ENCODE data around the gene LRRC34. TPM values are rescaled to one million over a fixed set of nuclear protein-coding genes. Genes with fewer than 3 reads are reported as not detected.
A peak's percentile ranks its signal among the peaks of the same experiment; 100 is the strongest.

The LRRC34 gene
- polyA plus RNA-seq, 1 donor, result 2.1 TPM

DNA sequence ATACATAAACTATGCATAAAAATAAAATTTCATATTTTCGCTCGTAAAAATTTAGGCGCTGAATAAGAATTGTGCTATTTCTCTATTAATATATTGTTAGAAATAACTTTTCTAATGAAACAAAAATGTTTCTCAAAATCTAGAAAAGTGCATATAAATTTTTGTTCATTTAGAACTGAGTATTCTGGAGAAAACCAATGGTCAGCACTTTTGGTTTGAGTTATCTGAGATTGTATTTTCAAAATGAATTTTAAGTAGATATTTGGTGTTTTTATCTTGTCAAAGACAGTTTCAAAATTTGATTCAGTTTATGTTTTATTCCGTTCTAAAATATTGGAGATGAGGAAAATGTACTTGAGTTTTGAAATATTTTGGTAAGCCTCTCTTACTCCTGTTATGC is 25.6 kb downstream of the LRRC34 start:
- Histone ChIP-seq H3K4me1 (ENCODE audit: control insufficient read depth, insufficient read depth, low read length) (no peaks in the 10 kb centered on the region), H3K9me3 (ENCODE audit: control insufficient read depth, low read depth, low read length) (no peaks in the 10 kb centered on the region), H3K36me3 (ENCODE audit: control insufficient read depth, insufficient read depth, low read length) (peaks cover 20% of the 10 kb centered on the region), H3K27me3 (ENCODE audit: control insufficient read depth, insufficient read depth, low read length) (no peaks in the 10 kb centered on the region), H3K27ac (ENCODE audit: low read length) (no peak overlapping the region), H3K4me3 (ENCODE audit: low read length) (no peak overlapping the region)
- 92% methylated on average over 3 of the region's 4 CpGs for WGBS (ENCODE audit: insufficient coverage, low lambda C conversion rate)
- DNase-seq, result no peak

DNA sequence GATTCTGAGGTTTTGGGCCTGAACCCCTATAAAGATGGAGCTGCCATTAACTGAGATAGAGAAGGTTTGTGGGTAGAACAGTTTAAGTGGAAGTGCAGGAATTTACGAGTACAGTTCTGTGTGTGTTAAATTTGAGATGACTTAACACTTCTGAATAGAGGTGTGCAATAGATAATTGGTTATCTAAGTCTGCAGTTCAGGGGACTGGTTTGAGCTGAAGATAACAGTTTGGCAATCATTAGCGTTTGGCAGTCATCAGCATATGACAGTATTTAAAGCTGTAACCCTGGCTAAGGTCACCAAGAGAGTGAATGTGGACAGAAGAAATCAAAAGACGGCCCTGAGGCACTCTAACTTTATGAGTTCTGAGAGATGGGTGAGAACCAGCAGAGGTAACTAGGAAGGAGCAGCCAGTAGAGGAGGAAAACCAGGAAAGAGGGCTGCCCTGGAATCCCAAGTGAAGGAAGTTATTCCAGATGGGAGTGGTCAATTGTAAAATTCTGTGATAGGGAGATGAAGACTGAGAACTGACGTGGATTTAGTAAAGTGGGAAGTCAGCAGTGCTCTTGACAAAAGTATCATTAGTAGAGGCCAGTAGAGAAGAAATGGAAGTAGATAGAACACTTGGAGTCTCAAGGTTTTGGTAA is 31.4 kb downstream of the LRRC34 start:
- no peaks in the 10 kb centered on the region for H3K9me3 ChIP-seq (ENCODE audit: control insufficient read depth, low read depth, low read length)
- peaks cover 55% of the 10 kb centered on the region for H3K36me3 ChIP-seq (ENCODE audit: control insufficient read depth, insufficient read depth, low read length)
- no peak overlapping the region for H3K4me3 ChIP-seq (ENCODE audit: low read length)
- 100% methylated on average over 1 of the region's 4 CpGs for WGBS (ENCODE audit: insufficient coverage, low lambda C conversion rate)
- H3K27ac ChIP-seq (ENCODE audit: low read length), result no peak overlapping the region
- no peaks in the 10 kb centered on the region for H3K27me3 ChIP-seq (ENCODE audit: control insufficient read depth, insufficient read depth, low read length)
- no peaks in the 10 kb centered on the region for H3K4me1 ChIP-seq (ENCODE audit: control insufficient read depth, insufficient read depth, low read length)
- no peak for DNase-seq

DNA sequence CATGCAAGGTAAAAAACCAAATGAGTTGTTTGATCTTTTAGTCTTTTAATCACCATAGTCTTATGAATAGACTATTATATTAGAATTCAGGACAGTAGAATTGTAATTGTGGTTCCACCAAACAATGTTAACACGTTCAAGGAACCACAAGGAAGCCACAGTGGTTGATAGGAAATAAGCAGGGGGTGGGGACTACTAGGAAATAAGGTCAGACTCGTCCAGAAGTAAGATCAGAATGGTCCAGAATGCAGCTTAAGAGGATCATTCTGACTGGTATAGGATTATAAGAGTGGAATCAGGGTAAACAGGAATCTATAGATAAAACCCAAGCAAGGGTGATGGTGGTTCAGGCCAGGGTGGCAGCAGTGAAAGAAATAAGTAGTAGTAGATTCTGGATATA is 32.0 kb downstream of the LRRC34 start:
- no peak for DNase-seq
- no peaks in the 10 kb centered on the region for H3K4me1 ChIP-seq (ENCODE audit: control insufficient read depth, insufficient read depth, low read length)
- H3K9me3 ChIP-seq (ENCODE audit: control insufficient read depth, low read depth, low read length), result no peaks in the 10 kb centered on the region
- WGBS (ENCODE audit: insufficient coverage, low lambda C conversion rate), result 90% methylated on average over 2 of the region's 2 CpGs
- no peak overlapping the region for H3K4me3 ChIP-seq (ENCODE audit: low read length)
- H3K27ac ChIP-seq (ENCODE audit: low read length), result no peak overlapping the region
- peaks cover 59% of the 10 kb centered on the region for H3K36me3 ChIP-seq (ENCODE audit: control insufficient read depth, insufficient read depth, low read length)
- H3K27me3 ChIP-seq (ENCODE audit: control insufficient read depth, insufficient read depth, low read length), result no peaks in the 10 kb centered on the region

DNA sequence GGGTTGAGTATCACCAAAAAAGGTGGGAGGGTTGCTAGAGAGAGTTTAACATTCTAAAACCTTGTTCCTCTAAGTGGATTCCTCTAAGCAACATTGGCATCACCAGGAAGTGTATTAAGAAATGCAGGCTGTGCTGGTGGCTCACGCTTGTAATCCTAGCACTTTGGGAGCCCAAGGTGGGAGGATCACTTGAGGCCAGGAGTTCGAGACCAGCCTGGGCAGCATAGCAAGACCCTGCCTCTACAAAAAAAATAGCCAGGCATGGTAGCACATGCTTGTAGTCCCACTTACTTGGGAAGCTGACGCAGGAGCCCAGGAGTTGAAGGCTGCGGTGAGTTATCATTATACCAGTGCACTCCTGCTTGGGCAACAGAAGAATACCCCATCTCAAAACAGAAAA is 34.9 kb downstream of the LRRC34 start:
- H3K9me3 ChIP-seq (ENCODE audit: control insufficient read depth, low read depth, low read length), result no peaks in the 10 kb centered on the region
- no CpG with 5 or more reads among the region's 4 CpGs for WGBS (ENCODE audit: insufficient coverage, low lambda C conversion rate)
- no peak overlapping the region for H3K4me3 ChIP-seq (ENCODE audit: low read length)
- H3K27me3 ChIP-seq (ENCODE audit: control insufficient read depth, insufficient read depth, low read length), result no peaks in the 10 kb centered on the region
- H3K36me3 ChIP-seq (ENCODE audit: control insufficient read depth, insufficient read depth, low read length), result peaks cover 56% of the 10 kb centered on the region
- H3K4me1 ChIP-seq (ENCODE audit: control insufficient read depth, insufficient read depth, low read length), result peaks cover 6% of the 10 kb centered on the region
- H3K27ac ChIP-seq (ENCODE audit: low read length), result no peak overlapping the region
- no peak for DNase-seq

DNA sequence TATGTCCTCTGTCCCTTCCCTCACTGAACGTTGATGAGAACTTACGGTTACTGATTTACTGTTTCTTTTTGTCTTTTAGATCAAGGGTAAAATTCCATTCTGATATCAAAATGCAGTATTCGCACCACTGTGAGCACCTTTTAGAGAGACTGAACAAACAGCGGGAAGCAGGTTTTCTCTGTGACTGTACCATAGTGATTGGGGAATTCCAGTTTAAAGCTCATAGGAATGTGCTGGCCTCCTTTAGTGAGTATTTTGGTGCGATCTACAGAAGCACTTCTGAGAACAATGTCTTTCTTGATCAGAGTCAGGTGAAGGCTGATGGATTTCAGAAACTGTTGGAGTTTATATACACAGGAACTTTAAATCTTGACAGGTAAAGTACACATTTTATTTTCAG is 38.5 kb downstream of the LRRC34 start:
- peak overlapping the region; percentile 99 for H3K27ac ChIP-seq (ENCODE audit: low read length)
- WGBS (ENCODE audit: insufficient coverage, low lambda C conversion rate), result no CpG with 5 or more reads among the region's 5 CpGs
- no peaks in the 10 kb centered on the region for H3K27me3 ChIP-seq (ENCODE audit: control insufficient read depth, insufficient read depth, low read length)
- H3K36me3 ChIP-seq (ENCODE audit: control insufficient read depth, insufficient read depth, low read length), result peaks cover 34% of the 10 kb centered on the region
- H3K4me1 ChIP-seq (ENCODE audit: control insufficient read depth, insufficient read depth, low read length), result peaks cover 6% of the 10 kb centered on the region
- DNase-seq, result no peak
- H3K4me3 ChIP-seq (ENCODE audit: low read length), result peak overlapping the region; percentile 90
- peaks cover 2% of the 10 kb centered on the region for H3K9me3 ChIP-seq (ENCODE audit: control insufficient read depth, low read depth, low read length)

DNA sequence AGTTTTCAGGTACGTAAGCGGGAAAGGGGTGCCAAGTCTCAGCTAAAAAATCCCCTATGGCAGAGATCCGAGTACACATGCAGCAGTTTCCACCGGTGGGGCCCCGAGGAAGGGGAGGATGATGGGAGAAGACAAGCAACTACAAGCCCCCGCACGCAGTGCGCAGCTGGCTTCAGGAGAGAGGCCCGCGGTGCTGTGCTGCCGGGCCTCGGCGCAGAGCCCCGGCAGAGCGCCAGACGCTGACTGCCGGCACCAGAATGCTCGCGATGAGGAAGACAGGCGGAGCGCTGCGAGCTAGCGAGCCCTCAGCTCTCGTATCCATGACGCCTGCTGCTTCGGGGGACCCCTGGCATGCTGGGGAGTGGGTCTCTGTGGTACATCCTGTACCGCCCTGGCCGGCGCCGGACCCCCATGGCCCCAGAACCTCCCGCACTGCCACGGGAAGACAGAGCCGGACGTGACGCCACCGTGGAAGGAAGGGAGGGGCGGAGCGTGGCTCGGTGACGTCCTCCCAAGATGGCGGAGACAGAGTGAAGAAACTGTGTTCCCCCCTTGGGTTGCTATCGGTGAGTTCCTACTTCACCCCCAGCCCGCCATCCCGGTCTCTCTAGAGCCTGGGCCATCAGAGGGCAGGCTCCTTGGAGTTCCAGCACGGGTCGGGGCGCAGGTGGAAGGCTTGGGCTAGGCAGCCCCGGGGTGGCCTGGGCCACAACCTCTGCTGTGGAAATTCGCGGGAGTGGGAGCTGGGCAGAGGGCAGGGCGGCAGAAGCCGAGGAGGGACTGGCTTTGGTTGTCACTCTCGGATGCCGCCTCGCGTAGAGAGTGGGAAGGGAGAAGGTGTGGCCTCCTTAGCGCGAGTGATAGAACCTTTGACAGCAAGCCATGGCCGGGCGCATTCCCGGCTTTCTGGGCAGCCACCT is 39.5 kb downstream of the LRRC34 start, which contains the start of gene MYNN:
Gene MYNN, plus strand, starts transcription at position 500 of the 920 bp plus-strand sequence. CDS start 900 bp downstream, outside the sequence.
- Histone ChIP-seq H3K27ac (ENCODE audit: low read length) (peak within 1 kb of the TSS; percentile 99), H3K9me3 (ENCODE audit: control insufficient read depth, low read depth, low read length) (peaks cover 7% of the 10 kb centered on the region), H3K4me1 (ENCODE audit: control insufficient read depth, insufficient read depth, low read length) (peaks cover 6% of the 10 kb centered on the region), H3K4me3 (ENCODE audit: low read length) (peak within 1 kb of the TSS; percentile 90), H3K27me3 (ENCODE audit: control insufficient read depth, insufficient read depth, low read length) (no peaks in the 10 kb centered on the region), H3K36me3 (ENCODE audit: control insufficient read depth, insufficient read depth, low read length) (peaks cover 28% of the 10 kb centered on the region)
- WGBS (ENCODE audit: insufficient coverage, low lambda C conversion rate), result no CpG with 5 or more reads among the region's 61 CpGs
- DNase-seq, result peak; percentile 94 to 97

DNA sequence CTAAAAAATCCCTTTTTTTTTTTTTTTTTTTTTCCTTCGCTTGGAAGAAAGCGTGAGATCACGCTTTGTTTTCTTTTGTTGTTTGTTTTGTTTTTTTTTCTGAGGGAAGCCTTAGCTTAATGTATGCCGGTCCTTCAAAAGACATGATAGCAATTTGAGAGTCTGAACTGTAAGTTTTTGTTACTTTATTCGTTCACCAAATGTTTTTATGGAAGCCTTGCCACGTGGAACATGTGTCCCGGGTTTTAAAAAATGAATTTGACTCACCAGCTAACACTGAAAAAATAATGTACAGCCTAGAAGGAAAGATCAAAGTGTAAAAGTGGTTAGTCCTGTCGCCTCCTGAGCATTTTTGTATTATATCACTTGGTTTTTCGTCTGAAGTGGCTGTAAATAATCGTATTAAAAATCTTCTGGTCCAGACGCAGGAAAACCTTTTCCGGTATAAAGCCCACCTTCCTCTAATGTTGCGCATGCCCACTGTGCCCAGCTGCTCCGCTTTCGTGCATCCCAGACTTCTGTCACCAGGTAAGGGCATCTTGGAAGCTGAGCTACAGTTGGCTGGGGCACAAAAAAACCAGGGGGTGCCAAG is 40.3 kb downstream of the LRRC34 start:
- Histone ChIP-seq H3K9me3 (ENCODE audit: control insufficient read depth, low read depth, low read length) (peaks cover 7% of the 10 kb centered on the region), H3K4me1 (ENCODE audit: control insufficient read depth, insufficient read depth, low read length) (peaks cover 6% of the 10 kb centered on the region), H3K4me3 (ENCODE audit: low read length) (peak overlapping the region; percentile 90), H3K27me3 (ENCODE audit: control insufficient read depth, insufficient read depth, low read length) (no peaks in the 10 kb centered on the region), H3K36me3 (ENCODE audit: control insufficient read depth, insufficient read depth, low read length) (peaks cover 20% of the 10 kb centered on the region), H3K27ac (ENCODE audit: low read length) (peak overlapping the region; percentile 99)
- peak; percentile 76 to 87 for DNase-seq
- 0% methylated on average over 2 of the region's 15 CpGs for WGBS (ENCODE audit: insufficient coverage, low lambda C conversion rate)

DNA sequence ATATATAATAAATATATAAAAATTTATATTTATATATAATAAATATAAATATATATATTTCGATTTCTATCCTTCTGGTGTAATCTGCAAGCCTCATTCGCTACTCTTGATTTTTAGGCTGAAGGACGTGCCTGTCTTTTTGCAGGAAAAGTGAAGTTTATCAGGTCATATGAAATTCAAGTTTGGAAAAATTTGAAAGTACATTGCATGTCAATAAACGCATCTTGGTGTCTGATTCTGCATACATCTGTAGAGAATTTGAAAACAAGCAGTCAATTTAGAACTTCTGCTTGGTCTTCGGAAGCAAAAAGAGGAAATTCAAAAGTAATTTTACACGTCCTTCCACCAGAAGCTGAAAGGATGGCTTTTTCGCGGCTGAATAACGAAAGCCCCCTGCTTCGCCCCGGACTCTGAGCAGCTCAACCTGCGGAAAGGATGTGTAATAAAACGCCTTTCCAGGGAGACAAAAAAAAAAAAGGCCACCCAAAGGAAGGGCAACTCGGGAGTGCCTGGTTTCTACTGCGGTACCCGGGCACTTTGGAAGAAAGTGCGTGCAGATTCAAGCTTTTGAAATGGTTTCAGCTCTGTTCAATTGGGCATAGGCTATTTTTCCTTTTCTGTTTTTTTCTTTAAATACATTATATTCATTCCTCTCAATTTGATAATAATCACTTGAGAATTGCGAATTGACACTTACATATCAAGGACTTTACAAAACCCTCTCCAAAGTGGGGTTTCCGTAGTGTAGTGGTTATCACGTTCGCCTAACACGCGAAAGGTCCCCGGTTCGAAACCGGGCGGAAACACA is 41.0 kb downstream of the LRRC34 start:
- WGBS (ENCODE audit: insufficient coverage, low lambda C conversion rate), result 4% methylated on average over 5 of the region's 27 CpGs
- peaks cover 7% of the 10 kb centered on the region for H3K9me3 ChIP-seq (ENCODE audit: control insufficient read depth, low read depth, low read length)
- peak overlapping the region; percentile 99 for H3K27ac ChIP-seq (ENCODE audit: low read length)
- no peaks in the 10 kb centered on the region for H3K27me3 ChIP-seq (ENCODE audit: control insufficient read depth, insufficient read depth, low read length)
- peaks cover 6% of the 10 kb centered on the region for H3K4me1 ChIP-seq (ENCODE audit: control insufficient read depth, insufficient read depth, low read length)
- peaks cover 15% of the 10 kb centered on the region for H3K36me3 ChIP-seq (ENCODE audit: control insufficient read depth, insufficient read depth, low read length)
- peak; percentile 73 to 89 for DNase-seq
- peak overlapping the region; percentile 90 for H3K4me3 ChIP-seq (ENCODE audit: low read length)

DNA sequence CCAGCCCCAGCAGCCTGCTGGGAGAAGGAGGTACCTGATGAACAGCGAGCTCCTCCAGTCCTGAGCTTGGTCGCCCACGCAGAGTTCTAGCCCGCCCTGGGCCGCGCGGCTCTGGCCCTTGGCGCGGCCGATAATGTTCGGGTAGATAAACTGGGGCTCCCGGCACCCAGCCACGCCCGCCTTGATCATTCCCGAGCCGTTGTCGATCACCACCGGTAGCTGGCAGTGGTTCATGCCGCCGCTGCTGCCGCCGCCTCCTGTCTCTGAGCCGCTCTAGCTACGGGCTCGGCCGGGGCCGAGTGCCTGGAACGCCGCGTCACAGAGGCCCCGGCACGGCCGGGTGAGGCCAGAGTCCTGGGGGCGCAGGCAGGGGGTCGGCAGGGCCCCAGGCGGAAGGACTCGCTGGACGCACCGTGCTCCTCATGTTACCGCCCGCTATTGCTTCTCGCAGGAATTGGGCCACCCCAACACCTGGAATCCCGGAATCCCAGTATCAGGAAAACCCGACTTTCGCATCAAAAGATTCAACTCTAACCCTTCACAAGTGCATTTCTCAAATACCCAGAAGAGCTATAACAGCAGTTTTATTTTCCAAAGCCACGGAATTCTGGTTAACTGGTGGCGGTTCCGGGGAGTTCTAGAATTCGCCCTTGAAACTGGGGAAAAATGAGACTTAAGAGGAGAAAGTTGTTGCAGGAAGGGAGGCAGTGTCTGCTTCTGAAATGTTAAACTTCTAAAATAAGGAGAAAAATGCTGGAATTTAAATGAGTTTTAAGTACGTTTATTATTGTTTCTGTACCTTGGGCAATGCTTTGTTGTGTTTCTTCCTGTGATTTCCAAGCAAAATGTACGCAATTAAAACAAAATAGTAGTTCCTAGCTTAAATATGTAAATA is 43.2 kb downstream of the LRRC34 start, which contains the start of gene ACTRT3:
Gene ACTRT3, minus strand, starts transcription at position 275 of the 895 bp plus-strand sequence. Its CDS starts 41 bp downstream, at position 234.
- Histone ChIP-seq H3K27me3 (ENCODE audit: control insufficient read depth, insufficient read depth, low read length) (no peaks in the 10 kb centered on the region), H3K36me3 (ENCODE audit: control insufficient read depth, insufficient read depth, low read length) (peaks cover 2% of the 10 kb centered on the region), H3K27ac (ENCODE audit: low read length) (peak within 1 kb of the TSS; percentile 84), H3K4me3 (ENCODE audit: low read length) (peak within 1 kb of the TSS; percentile 62), H3K4me1 (ENCODE audit: control insufficient read depth, insufficient read depth, low read length) (peaks cover 3% of the 10 kb centered on the region), H3K9me3 (ENCODE audit: control insufficient read depth, low read depth, low read length) (peaks cover 13% of the 10 kb centered on the region)
- DNase-seq, result peak; percentile 67 to 89
- 0% methylated on average over 1 of the region's 51 CpGs for WGBS (ENCODE audit: insufficient coverage, low lambda C conversion rate)
